ENCODE data around the gene TARS1. TPM values are rescaled to one million over a fixed set of nuclear protein-coding genes. Genes with fewer than 3 reads are reported as not detected.

Gene TARS1
- total and polyA plus RNA-seq, 12 donors, result 45.3 to 388 (median 106) TPM

DNA sequence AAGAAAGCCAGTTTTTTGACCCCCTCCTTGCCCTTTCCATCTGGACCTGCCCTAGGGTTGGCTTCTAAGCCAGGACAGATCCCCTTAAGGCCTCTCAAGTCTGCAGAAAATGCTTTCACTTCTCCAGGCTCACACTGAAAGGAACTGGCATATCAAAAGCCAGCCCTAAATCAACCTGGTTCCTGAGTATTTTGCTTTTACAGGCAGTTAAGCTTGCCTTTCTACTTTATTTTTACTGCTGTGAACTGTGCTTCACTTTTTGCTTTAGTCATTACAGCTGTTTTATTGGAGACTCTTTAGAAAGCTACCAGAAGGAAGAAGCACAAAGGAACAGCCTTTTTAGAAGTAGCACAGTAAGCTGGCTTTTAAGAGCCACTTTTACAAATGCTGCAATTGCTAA lies 5.0 kb downstream of the TARS1 start:
- intact Hi-C loops (cut with DNase I), result no loop called here
- Histone ChIP-seq H3K4me3 (no peak overlapping the region), H3K4me1 (replicated peaks in 1 of 2) (peaks cover 10 to 66% of the 10 kb centered on the region in 2 donors), H3K27me3 (no peaks in the 10 kb centered on the region), H3K36me3 (replicated peaks in 1 of 2) (peaks cover 0 to 25% of the 10 kb centered on the region in 2 donors), H3K27ac (no peak overlapping the region), H3K9me3 (replicated peaks in 1 of 3) (no peaks in the 10 kb centered on the region)
- no peak for DNase-seq
- TF ChIP-seq POLR2A (IDR thresholded peaks at IDR 0.05), result no peak
- TF ChIP-seq, protein P1, sequence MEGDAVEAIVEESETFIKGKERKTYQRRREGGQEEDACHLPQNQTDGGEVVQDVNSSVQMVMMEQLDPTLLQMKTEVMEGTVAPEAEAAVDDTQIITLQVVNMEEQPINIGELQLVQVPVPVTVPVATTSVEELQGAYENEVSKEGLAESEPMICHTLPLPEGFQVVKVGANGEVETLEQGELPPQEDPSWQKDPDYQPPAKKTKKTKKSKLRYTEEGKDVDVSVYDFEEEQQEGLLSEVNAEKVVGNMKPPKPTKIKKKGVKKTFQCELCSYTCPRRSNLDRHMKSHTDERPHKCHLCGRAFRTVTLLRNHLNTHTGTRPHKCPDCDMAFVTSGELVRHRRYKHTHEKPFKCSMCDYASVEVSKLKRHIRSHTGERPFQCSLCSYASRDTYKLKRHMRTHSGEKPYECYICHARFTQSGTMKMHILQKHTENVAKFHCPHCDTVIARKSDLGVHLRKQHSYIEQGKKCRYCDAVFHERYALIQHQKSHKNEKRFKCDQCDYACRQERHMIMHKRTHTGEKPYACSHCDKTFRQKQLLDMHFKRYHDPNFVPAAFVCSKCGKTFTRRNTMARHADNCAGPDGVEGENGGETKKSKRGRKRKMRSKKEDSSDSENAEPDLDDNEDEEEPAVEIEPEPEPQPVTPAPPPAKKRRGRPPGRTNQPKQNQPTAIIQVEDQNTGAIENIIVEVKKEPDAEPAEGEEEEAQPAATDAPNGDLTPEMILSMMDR (IDR thresholded peaks at IDR 0.05), result no peak

DNA sequence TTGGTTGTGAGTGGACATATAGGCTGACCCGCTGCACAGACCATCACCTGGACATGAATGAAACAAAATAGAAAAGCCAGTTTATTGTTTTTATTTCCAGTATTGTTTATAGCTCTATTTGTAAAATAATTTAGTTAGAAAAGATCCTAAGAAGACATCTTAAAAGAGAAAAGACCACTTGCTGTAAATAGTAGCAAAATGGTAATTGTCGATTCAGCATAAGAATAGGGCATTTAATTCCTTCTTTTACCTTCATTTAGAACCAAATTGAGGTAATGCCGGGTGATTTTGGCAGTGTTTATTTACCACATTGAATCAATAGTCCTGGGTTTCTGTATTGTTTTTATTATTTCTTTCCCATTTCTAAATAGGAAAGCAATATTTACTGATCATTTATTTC lies 7.4 kb downstream of the TARS1 start:
- WGBS, 4 donors, result 82 to 91% (median 90%) methylated on average over 3 of the region's 3 CpGs
- Histone ChIP-seq H3K27me3 (no peaks in the 10 kb centered on the region), H3K4me1 (replicated peaks in 1 of 2) (peaks cover 0 to 51% of the 10 kb centered on the region in 2 donors), H3K36me3 (replicated peaks in 1 of 2) (peaks cover 0 to 25% of the 10 kb centered on the region in 2 donors), H3K9me3 (replicated peaks in 1 of 3) (no peaks in the 10 kb centered on the region), H3K4me3 (no peak overlapping the region), H3K27ac (no peak overlapping the region)
- intact Hi-C loops (cut with DNase I), result no loop called here
- TF ChIP-seq, protein P1 (IDR thresholded peaks at IDR 0.05), result no peak
- TF ChIP-seq POLR2A (IDR thresholded peaks at IDR 0.05), result no peak
- no peak for DNase-seq

DNA sequence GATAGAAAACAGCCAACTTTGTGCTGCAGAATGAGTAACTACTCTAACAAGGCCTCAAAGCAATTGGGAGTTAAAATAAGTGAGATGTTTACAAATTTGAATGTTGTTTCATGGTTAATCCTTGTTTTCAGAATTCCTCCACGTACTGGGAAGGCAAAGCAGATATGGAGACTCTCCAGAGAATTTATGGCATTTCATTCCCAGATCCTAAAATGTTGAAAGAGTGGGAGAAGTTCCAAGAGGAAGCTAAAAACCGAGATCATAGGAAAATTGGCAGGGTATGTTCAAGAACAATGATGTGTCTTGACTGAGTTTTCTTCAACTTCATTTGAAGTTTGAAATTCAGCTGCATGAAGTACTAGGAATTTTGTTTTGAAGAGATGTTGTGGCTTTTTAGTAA lies 16.4 kb downstream of the TARS1 start:
- H3K9me3 ChIP-seq (replicated peaks in 1 of 3), result no peaks in the 10 kb centered on the region
- WGBS, 4 donors, result 29 to 46% (median 40%) methylated on average over 2 of the region's 2 CpGs
- H3K36me3 ChIP-seq (replicated peaks in 1 of 2), result peaks cover 0 to 74% of the 10 kb centered on the region in 2 donors
- intact Hi-C loops (cut with DNase I), result no loop called here
- no peak for DNase-seq
- TF ChIP-seq, protein P1 (IDR thresholded peaks at IDR 0.05), result no peak
- TF ChIP-seq POLR2A (IDR thresholded peaks at IDR 0.05), result no peak
- H3K27me3 ChIP-seq, result no peaks in the 10 kb centered on the region
- no peak overlapping the region for H3K27ac ChIP-seq
- no peak overlapping the region for H3K4me3 ChIP-seq
- H3K4me1 ChIP-seq (replicated peaks in 1 of 2), result no peaks in the 10 kb centered on the region

DNA sequence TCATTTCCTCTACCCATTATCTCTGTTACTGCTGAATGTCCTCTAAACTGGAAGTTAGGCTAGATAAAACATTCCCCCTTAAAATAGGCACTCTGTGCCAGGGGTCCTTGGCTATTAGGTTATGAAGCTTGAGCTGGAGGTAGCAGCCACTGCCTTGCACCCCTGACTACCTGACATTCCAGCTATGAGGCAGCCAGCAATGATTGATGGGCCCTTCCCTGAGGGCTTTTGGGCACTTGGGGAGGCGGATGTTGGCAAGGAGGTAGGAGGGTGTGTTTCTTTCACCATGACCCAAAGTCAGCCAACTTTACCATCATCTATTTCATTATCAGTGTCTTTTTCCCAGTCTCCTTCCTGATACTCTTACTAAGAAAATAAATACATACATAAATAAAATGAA lies 17.1 kb downstream of the TARS1 start:
- DNase-seq, result no peak
- intact Hi-C loops (cut with DNase I), result no loop called here
- TF ChIP-seq, protein P1 (IDR thresholded peaks at IDR 0.05), result no peak
- TF ChIP-seq POLR2A (IDR thresholded peaks at IDR 0.05), result no peak
- no peak overlapping the region for H3K4me3 ChIP-seq
- no peaks in the 10 kb centered on the region for H3K27me3 ChIP-seq
- no peaks in the 10 kb centered on the region for H3K9me3 ChIP-seq (replicated peaks in 1 of 3)
- H3K27ac ChIP-seq, result no peak overlapping the region
- no peaks in the 10 kb centered on the region for H3K4me1 ChIP-seq (replicated peaks in 1 of 2)
- WGBS, 4 donors, result 75 to 100% (median 94%) methylated on average over 1 of the region's 1 CpG
- H3K36me3 ChIP-seq (replicated peaks in 1 of 2), result peaks cover 0 to 81% of the 10 kb centered on the region in 2 donors

All from adrenal gland (tissue), 12 donors.